K562 (cell line): ENCODE measurements around the gene GOLGA6L22. TPM values are rescaled to one million over a fixed set of nuclear protein-coding genes. Genes with fewer than 3 reads are reported as not detected.
A peak's percentile ranks its signal among the peaks of the same experiment; 100 is the strongest.
"Not testable (repeated sequence)": the region's sequence is repeated elsewhere in the genome, so short reads cannot be mapped to it uniquely, and the experiment has no call there.

Experiments used
- ATAC-seq: fragments of 200-7000 bp; cut with Tn5 transposase; 3 replicates; pipeline ENCODE4 v1.9.1; 2020; ENCODE audit warnings: moderate library complexity
- BruUV-seq: library from RNA; stranded (reverse); fragments of 400-500 nt; replicated peaks from 2 replicates; lab custom pipeline; 2021; lab: Mats Ljungman, UMichigan
- CTCF ChIA-PET: fragments of 300-600 bp; formaldehyde crosslinking; extraction: SDS; loops from one replicate; lab custom pipeline; 2021; ENCODE audit warnings: low intra/inter-chr PET ratio; lab: Yijun Ruan, JAX
- POLR2A ChIA-PET: fragments of 300-600, 350-650 bp; sonication (Branson Sonifier 250); formaldehyde crosslinking; extraction: SDS; loops from one replicate; lab custom pipeline; 2021; ENCODE audit warnings: antibody characterized with exemption, inconsistent platforms; lab: Yijun Ruan, JAX
- DNase-seq, 4 experiments: peaks; one replicate each; pipeline versions ENCODE4 v3.0.0 to v3.0.0-alpha.2; 2011 to 2018; ENCODE audit warnings: low spot score in 3 of 4, mixed read lengths in 3 of 4; ENCODE audit errors: extremely low read depth in 1 of 4
- FAIRE-seq: peaks from 2 replicates; lab custom pipeline; 2011; peaks lifted over from hg19 to GRCh38; lab: Jason Lieb, UNC
- H2AFZ ChIP-seq: 2 replicates; pipeline ENCODE4 v1.6.0; 2011; ENCODE audit warnings: low read depth, low read length, control low read depth, inconsistent platforms
- H3K27ac ChIP-seq: fragments of 200-600 bp; 3 replicates; pipeline ENCODE4 v1.8.0; 2011; ENCODE audit warnings: low read depth, mild to moderate bottlenecking, control low read depth, inconsistent platforms, low read length, moderate library complexity, mixed read lengths; ENCODE audit errors: extremely low read depth
- H3K27me3 ChIP-seq, 2 experiments: fragments of 300-600 bp in 1 of 2; 2 replicates in 1 of 2; 3 replicates in 1 of 2; pipeline versions ENCODE4 v1.6.0 to v1.8.0; 2011; ENCODE audit warnings: inconsistent platforms in 2 of 2, low read length in 2 of 2, mild to moderate bottlenecking in 1 of 2, mixed read lengths in 1 of 2, moderate library complexity in 1 of 2; ENCODE audit not compliant: control insufficient read depth in 2 of 2, insufficient read depth in 2 of 2
- H3K36me3 ChIP-seq: fragments of 300-600 bp; 3 replicates; pipeline ENCODE4 v1.8.0; 2011; ENCODE audit warnings: mild to moderate bottlenecking, low read length, inconsistent platforms; ENCODE audit not compliant: control insufficient read depth, insufficient read depth
- H3K4me1 ChIP-seq, 2 experiments: fragments of 200-600 bp in 1 of 2; replicated peaks in 1 of 2; 2 replicates in 1 of 2; 3 replicates in 1 of 2; pipeline versions ENCODE4 v1.5.1 to v1.8.0; 2011; ENCODE audit warnings: inconsistent platforms in 2 of 2, low read length in 2 of 2, mild to moderate bottlenecking in 1 of 2, mixed read lengths in 1 of 2, moderate library complexity in 1 of 2; ENCODE audit not compliant: control insufficient read depth in 2 of 2, insufficient read depth in 2 of 2
- H3K4me2 ChIP-seq: 2 replicates; pipeline ENCODE4 v1.6.1; 2011; ENCODE audit warnings: low read length, control low read depth, inconsistent platforms, mixed read lengths; ENCODE audit not compliant: insufficient read depth
- H3K4me3 ChIP-seq: fragments of 200-600 bp; sonication (generic), shearing (Covaris generic); 2 replicates; pipeline ENCODE4 v1.5.1; 2016; ENCODE audit warnings: control low read depth, inconsistent platforms
- H3K79me2 ChIP-seq: fragments of 200-600 bp; 3 replicates; pipeline ENCODE4 v1.8.0; 2011; ENCODE audit warnings: low read length, inconsistent platforms; ENCODE audit not compliant: control insufficient read depth, insufficient read depth
- H3K9ac ChIP-seq, 2 experiments: 2 replicates each; pipeline versions ENCODE4 v1.6.0 to v1.6.1; 2011; ENCODE audit warnings: low read depth in 2 of 2, low read length in 2 of 2, control low read depth in 1 of 2, inconsistent platforms in 1 of 2, mild to moderate bottlenecking in 1 of 2, mixed read lengths in 1 of 2; ENCODE audit not compliant: insufficient read depth in 1 of 2
- H3K9me1 ChIP-seq: one replicate; pipeline ENCODE4 v1.6.0; 2011; ENCODE audit warnings: inconsistent platforms, mild to moderate bottlenecking, low read length, moderate library complexity; ENCODE audit not compliant: control insufficient read depth, insufficient read depth
- H3K9me3 ChIP-seq: replicated peaks from 2 replicates; pipeline ENCODE4 v1.5.1; 2011; ENCODE audit warnings: low read depth, low read length, inconsistent platforms; ENCODE audit not compliant: control insufficient read depth, insufficient read depth
- H4K20me1 ChIP-seq: replicated peaks from 2 replicates; pipeline ENCODE4 v1.6.1; 2011; ENCODE audit warnings: low read length, inconsistent platforms, mixed read lengths; ENCODE audit not compliant: control insufficient read depth, insufficient read depth
- GABPA ChIP-seq: fragments of 200-800 bp; sonication (Bioruptor generic); conservative IDR thresholded peaks from 2 replicates; pipeline ENCODE4 v1.6.1; 2016; ENCODE audit warnings: low read depth, missing genetic modification characterization, missing compliant biosample characterization
- MYC ChIP-seq, 2 experiments: fragments of 250-450 bp in 1 of 2; sonication (Bioruptor Pico) in 1 of 2; IDR thresholded peaks; 2 replicates each; pipeline versions ENCODE4 v1.5.1 to v1.6.1; 2012 to 2021; ENCODE audit warnings: low read depth in 2 of 2, borderline replicate concordance in 1 of 2, improper control_type of control experiment in 1 of 2, low read length in 1 of 2, mild to moderate bottlenecking in 1 of 2, moderate library complexity in 1 of 2
- NFYB ChIP-seq: IDR thresholded peaks from 2 replicates; pipeline ENCODE4 v1.6.1; 2011; ENCODE audit warnings: mild to moderate bottlenecking, moderate library complexity; ENCODE audit not compliant: insufficient read length; ENCODE audit errors: extremely low read depth
- POLR2G ChIP-seq: fragments of 200-400 bp; formaldehyde crosslinking; IDR thresholded peaks from 2 replicates; pipeline ENCODE4 v1.6.1; 2017; ENCODE audit warnings: low read depth, mild to moderate bottlenecking, antibody characterized with exemption, low read length, moderate library complexity
- RBFOX2 ChIP-seq: fragments of 200-400 bp; formaldehyde crosslinking; IDR thresholded peaks from 2 replicates; pipeline ENCODE4 v1.6.1; 2017; ENCODE audit warnings: low read depth, mild to moderate bottlenecking, low read length, moderate library complexity
- RBM25 ChIP-seq: fragments of 200-400 bp; formaldehyde crosslinking; IDR thresholded peaks from 2 replicates; pipeline ENCODE4 v1.6.1; 2018; ENCODE audit warnings: low read length, low read depth, moderate library complexity; ENCODE audit not compliant: severe bottlenecking
- SAFB ChIP-seq: fragments of 200-400 bp; formaldehyde crosslinking; IDR thresholded peaks from 2 replicates; pipeline ENCODE4 v1.6.1; 2017; ENCODE audit warnings: low read depth, low read length, borderline replicate concordance
- WGBS: fragments of 100-300 bp; shearing (Covaris generic); methylation state at CpG from one replicate; pipeline ENCODE4 v1.1.6; 2016; ENCODE audit warnings: low coverage, mixed read lengths; ENCODE audit not compliant: insufficient coverage; ENCODE audit errors: missing lambda C conversion rate; 5-methylcytosine and 5-hydroxymethylcytosine counted together
- in situ Hi-C: fragments of 300-500 bp; cut with MboI; formaldehyde crosslinking; loops from 4 replicates; pipeline ENCODE4 v1.15.0; 2018; ENCODE audit warnings: inconsistent platforms, mixed read lengths
- intact Hi-C: fragments of 100-400 bp; cut with micrococcal nuclease; formaldehyde crosslinking; loops from 2 replicates; pipeline ENCODE4 v1.14.2; 2022
- polyA plus RNA-seq, 8 experiments: library from polyadenylated mRNA; depleted of rRNA in 4 of 8; stranded (reverse) in 5 of 8; unstranded in 3 of 8; fragments of >200 nt; fragmentation: Nextera tagmentation in 2 of 8; fragmentation: Illumina TruSeq in 1 of 8; extraction: Ambion mirVana in 2 of 8; extraction: Trizol in 1 of 8; gene quantifications; 2 replicates each; pipeline versions ENCODE4 v1.2.1 to v1.2.3, GENCODE V29; 2011 to 2014; ENCODE audit warnings: inconsistent platforms in 1 of 8, missing spikeins in 1 of 8
- total RNA-seq, 7 experiments: library from RNA; depleted of rRNA in 6 of 7; stranded (reverse); fragments of >200 nt in 6 of 7; fragmentation: Illumina TruSeq in 2 of 7; extraction: Trizol in 2 of 7; gene quantifications; 2 replicates each; pipeline versions ENCODE4 v1.2.1 to v1.2.3, GENCODE V29; 2011 to 2021; ENCODE audit warnings: low replicate concordance in 1 of 7
- TF ChIP-seq, protein P1 (sequence below), 2 experiments: IDR thresholded peaks; 2 replicates each; pipeline ENCODE4 v1.6.1; 2011; ENCODE audit warnings: borderline replicate concordance in 1 of 2, control low read depth in 1 of 2, low read depth in 1 of 2, low read length in 1 of 2, mild to moderate bottlenecking in 1 of 2, mixed read lengths in 1 of 2, moderate library complexity in 1 of 2; ENCODE audit not compliant: insufficient read depth in 1 of 2, insufficient read length in 1 of 2, poor library complexity in 1 of 2, severe bottlenecking in 1 of 2; ENCODE audit errors: extremely low read depth in 1 of 2

Gene GOLGA6L22
- total and polyA plus RNA-seq, 9 of the 15 experiments (the other 6 are each of a cell fraction or from before 2014, with no cell fraction given) = not detected

DNA sequence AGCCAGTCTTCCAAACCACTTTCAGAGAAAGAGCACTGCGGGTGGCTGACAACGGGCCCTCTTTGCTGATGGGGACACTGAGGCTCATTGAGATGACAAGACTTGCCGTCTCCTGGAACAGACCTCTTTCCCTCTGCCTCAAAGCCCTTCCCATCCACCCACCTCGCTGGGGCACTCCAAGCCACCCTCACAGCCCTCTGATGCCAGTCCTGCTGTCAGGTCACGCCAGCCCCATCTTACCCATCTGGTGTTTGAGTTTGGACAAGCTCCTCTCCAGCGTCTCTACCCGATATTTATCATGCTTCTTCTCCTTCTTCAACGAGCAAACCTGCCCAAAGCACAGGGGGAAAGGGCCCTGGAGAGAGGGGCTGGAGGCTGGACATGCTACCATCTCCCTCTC is 27.0 kb upstream of the GOLGA6L22 start:
- H3K9ac ChIP-seq, H3K4me2 ChIP-seq, BruUV-seq, H3K27me3 ChIP-seq, H3K27ac ChIP-seq, FAIRE-seq, CTCF ChIA-PET, intact Hi-C loops, H3K36me3 ChIP-seq, in situ Hi-C loops, H3K4me1 ChIP-seq, ATAC-seq, H4K20me1 ChIP-seq, POLR2A ChIA-PET, H3K79me2 ChIP-seq, H3K9me3 ChIP-seq, H3K4me3 ChIP-seq, H2AFZ ChIP-seq, H3K9me1 ChIP-seq, DNase-seq: not testable (repeated sequence)
- 0% methylated on average over 2 of the region's 8 CpGs for WGBS

DNA sequence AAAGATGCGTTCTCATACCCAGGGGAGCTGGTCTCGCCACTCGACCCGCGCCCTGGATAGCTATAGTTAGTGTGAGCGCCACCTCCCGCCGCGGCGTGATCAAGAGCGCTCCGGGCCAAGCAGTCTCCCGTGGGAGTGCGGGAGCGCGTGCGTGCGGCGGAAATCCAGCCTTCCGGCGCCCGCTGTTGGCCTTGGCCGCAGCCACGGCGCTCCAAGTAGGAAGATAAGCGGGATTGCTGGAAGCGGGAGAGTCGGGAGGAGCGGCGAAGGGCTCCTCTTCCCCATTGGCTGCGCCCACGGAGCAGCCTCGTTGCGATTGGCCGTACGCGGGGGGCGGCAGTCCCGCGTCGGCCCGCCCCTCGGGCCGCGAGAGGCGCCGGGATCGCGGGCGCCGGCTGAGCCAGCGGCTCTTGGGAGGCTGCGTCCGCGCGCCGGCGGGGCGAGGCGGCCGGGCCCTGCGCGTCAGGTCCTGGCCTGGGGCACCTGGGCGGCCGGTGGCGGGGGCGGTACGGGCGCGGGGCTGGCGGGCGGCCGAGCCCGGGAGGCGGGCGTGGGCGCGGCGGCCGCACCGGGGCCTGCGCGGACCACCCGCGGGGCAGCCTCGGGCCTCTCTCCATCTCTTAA is 35.9 kb downstream of the GOLGA6L22 start:
- H3K9me3 ChIP-seq; BruUV-seq; H3K4me2 ChIP-seq; CTCF ChIA-PET; POLR2A ChIA-PET; H3K27me3 ChIP-seq; H2AFZ ChIP-seq; FAIRE-seq; H3K36me3 ChIP-seq; ATAC-seq; H3K9me1 ChIP-seq; in situ Hi-C loops; H4K20me1 ChIP-seq; H3K79me2 ChIP-seq; H3K4me1 ChIP-seq; H3K27ac ChIP-seq; intact Hi-C loops; TF ChIP-seq MYC (CRISPR knock-in tag; IDR thresholded peaks at IDR 0.05; ENCODE audit: borderline replicate concordance, low read depth): not testable (repeated sequence)
- Histone ChIP-seq H3K4me3 (peak overlapping the region; percentile 34), H3K9ac (peak overlapping the region in 1 of 2 experiments; percentile 58; a peak in 1 of 4 replicates)
- TF ChIP-seq SAFB (peak; percentile 70; the same call in 1 of the 2 replicates), RBFOX2 (peak; percentile 61; the same call in 1 of the 2 replicates), POLR2G (peak; percentile 68), MYC (IDR thresholded peaks at IDR 0.05; ENCODE audit: low read depth, low read length) (peak; percentile 22; the same call in 1 of the 2 replicates), NFYB (peak; percentile 38), RBM25 (peak; percentile 23), GABPA (tag) (0 out of 2 replicates have a peak, but pooled peaks have one; percentile 29)
- TF ChIP-seq, protein P1, sequence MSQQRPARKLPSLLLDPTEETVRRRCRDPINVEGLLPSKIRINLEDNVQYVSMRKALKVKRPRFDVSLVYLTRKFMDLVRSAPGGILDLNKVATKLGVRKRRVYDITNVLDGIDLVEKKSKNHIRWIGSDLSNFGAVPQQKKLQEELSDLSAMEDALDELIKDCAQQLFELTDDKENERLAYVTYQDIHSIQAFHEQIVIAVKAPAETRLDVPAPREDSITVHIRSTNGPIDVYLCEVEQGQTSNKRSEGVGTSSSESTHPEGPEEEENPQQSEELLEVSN (IDR thresholded peaks at IDR 0.05; ENCODE audit: borderline replicate concordance in 1 of 2, extremely low read depth in 1 of 2, insufficient read depth in 1 of 2, insufficient read length in 1 of 2, low read depth in 1 of 2, low read length in 1 of 2, poor library complexity in 1 of 2, severe bottlenecking in 1 of 2) = peak in 1 of 2 experiments; percentile 80
- peak in 1 of 4 experiments; percentile 71 for DNase-seq
- WGBS = 0% methylated on average over 7 of the region's 86 CpGs
